ENCODE measurements around the gene ANKRD11.

Gene ANKRD11

DNA sequence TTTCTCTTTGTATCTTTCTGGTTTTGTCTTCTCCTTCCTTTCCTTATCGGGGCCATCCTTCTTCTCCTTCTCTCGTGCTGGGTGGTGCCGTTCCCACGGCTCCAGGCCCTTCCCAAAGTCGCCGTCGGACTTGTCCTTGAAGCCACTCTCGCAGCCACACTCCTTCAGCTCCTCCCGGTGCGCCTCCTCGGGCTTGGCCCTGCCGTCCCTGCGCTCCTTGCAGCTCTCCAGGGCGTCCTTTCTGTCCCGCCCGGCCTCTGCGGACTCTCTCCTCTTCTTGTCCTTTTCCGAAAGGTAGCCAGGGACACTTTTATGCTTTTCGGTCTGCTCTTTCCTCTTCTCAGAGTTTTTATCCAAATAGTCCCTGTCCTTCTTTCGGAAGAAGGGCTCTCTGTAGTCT is 206.9 kb downstream of the ANKRD11 start:
- TF ChIP-seq, protein P1, sequence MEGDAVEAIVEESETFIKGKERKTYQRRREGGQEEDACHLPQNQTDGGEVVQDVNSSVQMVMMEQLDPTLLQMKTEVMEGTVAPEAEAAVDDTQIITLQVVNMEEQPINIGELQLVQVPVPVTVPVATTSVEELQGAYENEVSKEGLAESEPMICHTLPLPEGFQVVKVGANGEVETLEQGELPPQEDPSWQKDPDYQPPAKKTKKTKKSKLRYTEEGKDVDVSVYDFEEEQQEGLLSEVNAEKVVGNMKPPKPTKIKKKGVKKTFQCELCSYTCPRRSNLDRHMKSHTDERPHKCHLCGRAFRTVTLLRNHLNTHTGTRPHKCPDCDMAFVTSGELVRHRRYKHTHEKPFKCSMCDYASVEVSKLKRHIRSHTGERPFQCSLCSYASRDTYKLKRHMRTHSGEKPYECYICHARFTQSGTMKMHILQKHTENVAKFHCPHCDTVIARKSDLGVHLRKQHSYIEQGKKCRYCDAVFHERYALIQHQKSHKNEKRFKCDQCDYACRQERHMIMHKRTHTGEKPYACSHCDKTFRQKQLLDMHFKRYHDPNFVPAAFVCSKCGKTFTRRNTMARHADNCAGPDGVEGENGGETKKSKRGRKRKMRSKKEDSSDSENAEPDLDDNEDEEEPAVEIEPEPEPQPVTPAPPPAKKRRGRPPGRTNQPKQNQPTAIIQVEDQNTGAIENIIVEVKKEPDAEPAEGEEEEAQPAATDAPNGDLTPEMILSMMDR (IDR thresholded peaks at IDR 0.05; ENCODE audit: low read depth, low read length) = no peak
- DNase-seq (ENCODE audit: low read depth in 2 of 2) = no peak
- H3K4me3 ChIP-seq (replicated peaks in 1 of 2; ENCODE audit: low read depth in 2 of 2, low read length in 2 of 2) = no peak overlapping the region

DNA sequence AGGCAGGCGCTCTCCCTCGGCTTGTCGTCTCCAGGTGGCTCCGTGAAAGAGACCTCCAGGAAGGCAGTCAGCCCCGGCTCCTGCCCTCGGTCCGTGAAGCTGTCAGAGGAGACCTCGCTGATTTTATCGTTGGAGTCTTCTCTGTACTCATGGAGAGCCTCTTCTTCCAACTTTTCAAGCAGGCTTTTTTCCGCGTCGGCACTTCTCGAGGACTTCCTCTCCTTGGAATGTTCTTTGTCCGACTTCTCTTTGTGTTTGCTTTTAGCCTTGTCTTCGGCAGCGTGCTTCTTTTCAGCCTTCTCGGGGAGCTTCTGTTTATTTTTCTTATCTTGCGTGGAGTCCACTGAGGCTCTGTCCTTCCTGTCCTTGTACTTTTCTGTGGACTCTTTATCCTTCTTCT is 207.8 kb downstream of the ANKRD11 start:
- no peak overlapping the region for H3K4me3 ChIP-seq (replicated peaks in 1 of 2; ENCODE audit: low read depth in 2 of 2, low read length in 2 of 2)
- no peak for DNase-seq (ENCODE audit: low read depth in 2 of 2)
- TF ChIP-seq, protein P1 (IDR thresholded peaks at IDR 0.05; ENCODE audit: low read depth, low read length) = no peak

DNA sequence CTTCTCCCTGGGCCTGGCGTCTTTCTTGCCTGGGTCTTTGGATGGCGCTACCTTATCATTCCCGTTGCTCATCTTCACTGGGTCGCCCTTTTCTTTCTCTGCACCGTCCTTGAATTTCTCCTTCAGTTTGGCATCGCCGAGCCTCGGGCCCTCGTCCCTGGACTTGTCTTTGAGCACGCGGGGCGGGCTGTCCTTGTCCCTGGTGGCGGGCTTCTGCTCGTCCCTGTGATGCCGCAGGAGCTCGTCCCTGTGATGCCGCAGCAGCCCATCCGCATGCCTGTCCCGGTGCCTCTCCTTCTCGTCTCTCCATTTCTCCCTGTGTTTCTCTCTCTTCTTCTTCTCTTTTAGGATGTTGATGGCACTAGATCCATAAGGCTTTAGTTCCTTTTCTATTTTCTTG is 208.5 kb downstream of the ANKRD11 start:
- TF ChIP-seq, protein P1 (IDR thresholded peaks at IDR 0.05; ENCODE audit: low read depth, low read length) = no peak
- H3K4me3 ChIP-seq (replicated peaks in 1 of 2; ENCODE audit: low read depth in 2 of 2, low read length in 2 of 2) = no peak overlapping the region
- DNase-seq (ENCODE audit: low read depth in 2 of 2) = no peak

DNA sequence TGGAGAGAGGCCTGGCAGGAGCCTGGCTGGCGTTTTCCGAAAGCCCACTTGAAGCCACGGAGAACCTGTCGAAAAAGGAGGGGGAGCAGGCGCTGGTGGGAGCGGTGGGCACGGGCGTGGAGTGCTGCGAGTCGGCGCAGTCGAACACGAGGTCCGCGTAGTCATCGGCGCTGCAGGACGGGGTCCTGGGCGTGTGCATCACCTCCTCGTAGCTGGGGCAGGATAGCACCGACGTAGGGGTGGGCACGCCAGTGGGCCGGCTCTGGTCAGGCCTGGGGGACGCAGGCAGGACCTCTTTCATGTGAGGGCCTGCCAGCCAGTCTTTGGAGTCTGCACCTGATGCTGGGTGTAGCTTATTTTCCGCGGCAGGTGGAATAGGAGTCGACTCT is 209.2 kb downstream of the ANKRD11 start:
- TF ChIP-seq, protein P1 (IDR thresholded peaks at IDR 0.05; ENCODE audit: low read depth, low read length) = no peak
- DNase-seq (ENCODE audit: low read depth in 2 of 2) = no peak

DNA sequence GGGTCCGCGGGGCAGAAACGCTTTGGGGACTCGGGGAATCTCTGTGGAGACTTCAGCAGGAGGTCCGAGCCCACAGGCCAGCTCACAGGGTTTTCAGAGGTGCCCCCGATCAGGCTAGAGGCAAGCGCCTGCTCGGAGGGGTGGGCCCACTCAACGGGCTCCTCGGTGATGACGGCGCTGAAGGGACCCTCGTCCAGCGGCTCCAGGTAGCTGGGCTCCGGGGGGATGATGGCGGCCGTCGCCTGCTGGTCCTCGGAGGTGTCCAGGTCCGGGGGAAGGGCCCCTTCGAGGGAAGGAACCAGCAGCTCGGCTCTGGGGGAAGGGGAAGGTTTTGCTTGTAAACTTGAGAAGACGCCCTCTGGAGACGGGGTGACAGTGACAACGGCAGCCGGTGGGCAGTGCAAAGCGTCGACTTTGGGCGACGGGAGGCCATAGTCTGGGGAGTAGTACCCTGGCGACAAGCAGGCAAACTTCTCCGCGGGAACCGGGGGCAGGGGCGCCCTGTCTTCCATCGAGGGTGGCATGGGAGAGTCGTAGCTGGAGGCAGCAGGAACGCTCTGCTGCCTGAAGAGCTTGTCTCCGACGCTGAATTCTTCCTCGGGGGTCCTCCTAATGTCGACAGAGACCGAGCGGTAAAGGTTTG is 209.7 kb downstream of the ANKRD11 start:
- H3K4me3 ChIP-seq (replicated peaks in 1 of 2; ENCODE audit: low read depth in 2 of 2, low read length in 2 of 2) = no peak overlapping the region
- no peak for DNase-seq (ENCODE audit: low read depth in 2 of 2)

More for the DNA sequence above, 209.2 kb downstream of the ANKRD11 start:
- H3K4me3 ChIP-seq (replicated peaks in 1 of 2; ENCODE audit: low read depth in 2 of 2, low read length in 2 of 2) = no peak overlapping the region

DNA sequence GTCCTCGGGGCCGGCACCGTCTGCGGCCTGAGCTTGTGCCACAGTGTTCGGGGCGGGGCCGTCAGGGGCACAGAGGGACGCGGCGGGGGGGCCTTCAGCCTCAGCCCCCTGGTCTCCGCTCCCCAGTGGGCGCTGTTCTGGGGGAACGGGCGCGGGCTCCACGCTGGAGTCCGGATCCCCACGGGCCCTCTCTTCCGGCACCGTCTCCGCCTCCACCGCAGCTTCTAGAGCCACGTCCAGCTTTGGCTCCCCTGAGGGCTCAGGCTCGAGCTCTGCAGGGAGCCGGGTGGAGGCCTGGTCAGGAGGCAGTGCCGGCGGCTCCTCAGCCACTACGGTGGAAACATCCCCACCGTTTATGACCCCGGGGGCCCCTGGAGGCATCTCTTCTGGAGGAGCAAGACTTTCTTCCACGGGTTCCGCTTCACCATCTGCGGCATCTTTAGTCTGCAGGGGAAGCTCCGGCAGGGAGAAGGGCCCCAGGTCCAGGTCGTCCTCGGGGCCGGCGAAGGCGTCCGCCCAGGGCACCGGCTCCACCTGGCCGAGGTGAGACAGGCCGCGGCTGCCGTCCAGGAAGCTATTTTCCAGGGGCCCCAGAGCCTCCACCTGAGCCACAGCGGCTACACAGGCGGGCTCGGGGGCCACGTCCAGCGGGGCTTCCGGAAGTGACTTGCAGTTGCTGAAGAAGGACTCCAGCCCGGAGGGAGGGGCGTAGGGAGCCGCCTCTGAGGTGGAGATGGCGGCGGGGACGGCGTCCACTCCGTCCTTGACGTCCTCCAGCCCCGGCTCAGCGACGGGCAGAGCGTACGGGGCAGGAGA is 210.5 kb downstream of the ANKRD11 start:
- H3K4me3 ChIP-seq (replicated peaks in 1 of 2; ENCODE audit: low read depth in 2 of 2, low read length in 2 of 2) = no peak overlapping the region
- TF ChIP-seq, protein P1 (IDR thresholded peaks at IDR 0.05; ENCODE audit: low read depth, low read length) = no peak
- no peak for DNase-seq (ENCODE audit: low read depth in 2 of 2)

More for the DNA sequence above, 209.7 kb downstream of the ANKRD11 start:
- TF ChIP-seq, protein P1 (IDR thresholded peaks at IDR 0.05; ENCODE audit: low read depth, low read length) = no peak

All from cardiac fibroblast (primary cell).